Measurements from ENCODE around the gene MEGF11. TPM values are rescaled to one million over a fixed set of nuclear protein-coding genes. Genes with fewer than 3 reads are reported as not detected.

The MEGF11 gene
- 1 to 10 TPM; 2.4 to 8.5 (median 4.3) TPM for total RNA-seq

GRCh38 chr15:66253418-66254088 is at the start of gene MEGF11:
MEGF11 (minus strand) TSS chr15:66253750; CDS start chr15:66128403, 125,347 bp downstream.
- H3K4me3 ChIP-seq = peak within 1 kb of the TSS; percentile 58
- under 1% methylated on average over 24 of the region's 64 CpGs for WGBS
- DNase-seq (ENCODE audit: low spot score in 2 of 2) = no peak
- H3K27me3 ChIP-seq = peaks cover 77% of the 10 kb centered on the region
- H3K36me3 ChIP-seq = no peaks in the 10 kb centered on the region
- no peak within 1 kb of the TSS for H3K27ac ChIP-seq
- H3K9me3 ChIP-seq = no peaks in the 10 kb centered on the region
- H3K4me1 ChIP-seq = peaks cover 31% of the 10 kb centered on the region
- no peak for TF ChIP-seq POLR2AphosphoS5 (IDR thresholded peaks at IDR 0.05)
- no peak for TF ChIP-seq CTCF (IDR thresholded peaks at IDR 0.05)

GRCh38 chr15:66302489-66303278 is 49.1 kb upstream of the MEGF11 start:
- Histone ChIP-seq H3K27ac (no peak overlapping the region), H3K9me3 (no peaks in the 10 kb centered on the region), H3K4me3 (no peak overlapping the region), H3K4me1 (no peaks in the 10 kb centered on the region), H3K27me3 (no peaks in the 10 kb centered on the region), H3K36me3 (peaks cover 31% of the 10 kb centered on the region)
- TF ChIP-seq POLR2AphosphoS5 (IDR thresholded peaks at IDR 0.05) = no peak
- TF ChIP-seq POLR2A (IDR thresholded peaks at IDR 0.05) = no peak
- no peak for DNase-seq (ENCODE audit: low spot score in 2 of 2)
- 89% methylated on average over 5 of the region's 5 CpGs for WGBS

DNA sequence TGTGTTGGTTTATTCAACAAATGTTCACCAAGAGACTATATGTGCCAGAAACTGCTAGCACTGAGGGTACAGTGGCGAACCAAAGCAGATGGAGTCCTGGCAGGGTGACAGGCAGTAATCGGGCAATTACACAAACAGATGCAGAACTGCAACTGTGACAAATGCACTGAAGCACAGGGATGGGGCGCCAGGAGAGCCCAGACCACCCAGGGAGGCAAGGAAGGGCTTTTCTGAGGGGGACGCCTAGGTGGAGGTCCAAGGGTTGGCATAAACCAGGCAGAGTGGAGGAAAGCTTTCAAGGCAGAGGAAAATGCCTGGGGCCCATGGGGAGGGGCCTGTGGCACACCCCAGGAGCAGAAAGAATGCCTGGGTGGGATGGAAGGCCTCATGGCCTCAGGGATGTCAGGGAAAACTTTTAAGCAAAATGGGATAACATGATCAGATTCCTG is 45.3 kb upstream of the MEGF11 start:
- Histone ChIP-seq H3K27ac (no peak overlapping the region), H3K9me3 (no peaks in the 10 kb centered on the region), H3K27me3 (no peaks in the 10 kb centered on the region), H3K4me1 (peaks cover 22% of the 10 kb centered on the region), H3K4me3 (no peak overlapping the region), H3K36me3 (peaks cover 14% of the 10 kb centered on the region)
- DNase-seq (ENCODE audit: low spot score in 2 of 2) = no peak
- no peak for TF ChIP-seq CTCF (IDR thresholded peaks at IDR 0.05)
- TF ChIP-seq POLR2A (IDR thresholded peaks at IDR 0.05) = no peak
- no peak for TF ChIP-seq EP300 (IDR thresholded peaks at IDR 0.05)
- no peak for TF ChIP-seq POLR2AphosphoS5 (IDR thresholded peaks at IDR 0.05)
- WGBS = 71% methylated on average over 4 of the region's 4 CpGs

DNA sequence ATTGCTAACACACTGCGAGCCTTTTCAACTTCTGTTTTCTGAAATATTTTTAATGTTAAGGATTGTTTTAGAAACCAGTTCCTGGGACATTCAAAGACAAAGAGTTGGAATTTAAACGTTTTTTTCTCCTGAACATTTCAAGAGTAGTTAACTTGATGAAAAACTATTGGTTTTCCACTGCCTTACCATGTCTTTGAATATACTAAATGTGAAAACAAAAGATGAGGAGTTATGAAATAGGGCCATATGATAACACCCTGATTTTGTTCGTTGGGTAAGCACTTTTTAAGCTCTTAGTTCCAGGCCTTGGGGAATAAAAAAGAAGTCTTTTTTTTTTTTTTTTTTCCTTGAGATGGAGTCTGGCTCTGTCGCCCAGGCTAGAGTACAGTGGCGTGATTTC is 42.6 kb upstream of the MEGF11 start:
- no peak for DNase-seq (ENCODE audit: low spot score in 2 of 2)
- 81% methylated on average over 5 of the region's 5 CpGs for WGBS
- TF ChIP-seq EP300 (IDR thresholded peaks at IDR 0.05) = no peak
- no peak for TF ChIP-seq POLR2AphosphoS5 (IDR thresholded peaks at IDR 0.05)
- TF ChIP-seq CTCF (IDR thresholded peaks at IDR 0.05) = no peak
- TF ChIP-seq POLR2A (IDR thresholded peaks at IDR 0.05) = no peak
- Histone ChIP-seq H3K4me3 (no peak overlapping the region), H3K27me3 (no peaks in the 10 kb centered on the region), H3K9me3 (no peaks in the 10 kb centered on the region), H3K27ac (no peak overlapping the region), H3K36me3 (peaks cover 12% of the 10 kb centered on the region), H3K4me1 (peaks cover 37% of the 10 kb centered on the region)

GRCh38 chr15:66294932-66295235 is 41.3 kb upstream of the MEGF11 start:
- H3K4me1 ChIP-seq = peaks cover 45% of the 10 kb centered on the region
- TF ChIP-seq EP300 (IDR thresholded peaks at IDR 0.05) (no peak), CTCF (IDR thresholded peaks at IDR 0.05) (no peak), POLR2A (IDR thresholded peaks at IDR 0.05) (no peak), POLR2AphosphoS5 (IDR thresholded peaks at IDR 0.05) (no peak)
- H3K9me3 ChIP-seq = no peaks in the 10 kb centered on the region
- no peaks in the 10 kb centered on the region for H3K27me3 ChIP-seq
- DNase-seq (ENCODE audit: low spot score in 2 of 2) = no peak
- peak overlapping the region; percentile 93 for H3K27ac ChIP-seq
- peaks cover 6% of the 10 kb centered on the region for H3K36me3 ChIP-seq
- H3K4me3 ChIP-seq = peak overlapping the region; percentile 56
- 34% methylated on average over 3 of the region's 3 CpGs for WGBS
